OCI-LY3 (cell line): ENCODE data around the gene NSD1.

ENCODE experiments used
- H2AFZ ChIP-seq: fragments of 200-600, 300-600 bp; shearing (Covaris generic); 2 replicates; pipeline ENCODE4 v1.6.0; 2014; ENCODE audit warnings: antibody characterized with exemption, low read depth, low read length
- H3K27ac ChIP-seq: fragments of 200-600, 300-600 bp; sonication (generic); 2 replicates; pipeline ENCODE4 v1.5.1; 2014; ENCODE audit warnings: mild to moderate bottlenecking, low read length, moderate library complexity, mixed read lengths
- H3K27me3 ChIP-seq: fragments of 200-600, 300-600 bp; sonication (generic); 2 replicates; pipeline ENCODE4 v1.6.1; 2014; ENCODE audit warnings: low read depth, low read length, mixed read lengths
- H3K36me3 ChIP-seq: fragments of 200-600, 300-600 bp; sonication (generic); replicated peaks from 2 replicates; pipeline ENCODE3; 2014; ENCODE audit warnings: low read depth, low read length, mixed read lengths
- H3K4me1 ChIP-seq: fragments of 300-600, 200-600 bp; sonication (generic); 2 replicates; pipeline ENCODE4 v1.6.1; 2014; ENCODE audit warnings: low read length, mixed read lengths
- H3K4me2 ChIP-seq: fragments of 200-600, 300-600 bp; sonication (generic); 2 replicates; pipeline ENCODE4 v1.6.1; 2014; ENCODE audit warnings: low read length, mixed read lengths
- H3K4me3 ChIP-seq: fragments of 300-600, 200-600 bp; sonication (generic); 2 replicates; pipeline ENCODE4 v1.5.1; 2014; ENCODE audit warnings: antibody characterized with exemption, mild to moderate bottlenecking, low read length, moderate library complexity
- H3K79me2 ChIP-seq: fragments of 300-600, 200-600 bp; shearing (Covaris generic); 2 replicates; pipeline ENCODE4 v1.6.1; 2014; ENCODE audit warnings: mild to moderate bottlenecking, low read length, mixed read lengths
- H3K9ac ChIP-seq: fragments of 300-600, 200-600 bp; shearing (Covaris generic); 2 replicates; pipeline ENCODE4 v1.6.0; 2014; ENCODE audit warnings: mild to moderate bottlenecking, low read length, moderate library complexity
- H3K9me3 ChIP-seq: fragments of 200-600, 300-600 bp; shearing (Covaris generic); 2 replicates; pipeline ENCODE4 v1.6.1; 2014; ENCODE audit warnings: low read length, mixed read lengths; ENCODE audit not compliant: insufficient read depth
- H4K20me1 ChIP-seq: fragments of 200-600, 300-600 bp; sonication (generic); 2 replicates; pipeline ENCODE4 v1.6.1; 2016; ENCODE audit warnings: low read length, mixed read lengths; ENCODE audit not compliant: insufficient read depth
- EZH2phosphoT487 ChIP-seq: fragments of 200-600 bp; shearing (Covaris generic); IDR thresholded peaks from 2 replicates; pipeline ENCODE4 v1.6.1; 2018; ENCODE audit warnings: antibody characterized with exemption, mixed run types, low read depth
- TF ChIP-seq, protein P1 (sequence below): fragments of 200-600, 300-600 bp; sonication (generic); IDR thresholded peaks from 2 replicates; pipeline ENCODE4 v1.5.1; 2014; ENCODE audit warnings: antibody characterized with exemption, low read length, low read depth

NSD1 gene

DNA sequence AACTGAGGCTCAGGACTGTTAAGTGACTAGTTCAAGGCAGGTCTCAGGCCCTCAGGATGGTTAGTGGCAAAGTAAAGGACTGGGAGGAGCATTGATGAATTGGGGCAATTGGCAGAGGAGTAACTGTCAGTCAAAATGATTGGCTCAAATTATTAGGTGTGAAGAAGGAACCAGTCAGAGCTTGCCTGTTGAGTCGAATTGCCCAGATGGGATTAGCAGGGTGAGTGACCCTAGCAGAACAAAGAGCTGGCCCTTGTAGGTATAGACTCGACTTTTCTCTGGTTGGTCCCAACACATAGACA is 2.6 kb upstream of the NSD1 start:
- H3K27ac ChIP-seq = no peak overlapping the region
- no peak overlapping the region for H3K4me2 ChIP-seq
- H3K4me1 ChIP-seq = peaks cover 23% of the 10 kb centered on the region

DNA sequence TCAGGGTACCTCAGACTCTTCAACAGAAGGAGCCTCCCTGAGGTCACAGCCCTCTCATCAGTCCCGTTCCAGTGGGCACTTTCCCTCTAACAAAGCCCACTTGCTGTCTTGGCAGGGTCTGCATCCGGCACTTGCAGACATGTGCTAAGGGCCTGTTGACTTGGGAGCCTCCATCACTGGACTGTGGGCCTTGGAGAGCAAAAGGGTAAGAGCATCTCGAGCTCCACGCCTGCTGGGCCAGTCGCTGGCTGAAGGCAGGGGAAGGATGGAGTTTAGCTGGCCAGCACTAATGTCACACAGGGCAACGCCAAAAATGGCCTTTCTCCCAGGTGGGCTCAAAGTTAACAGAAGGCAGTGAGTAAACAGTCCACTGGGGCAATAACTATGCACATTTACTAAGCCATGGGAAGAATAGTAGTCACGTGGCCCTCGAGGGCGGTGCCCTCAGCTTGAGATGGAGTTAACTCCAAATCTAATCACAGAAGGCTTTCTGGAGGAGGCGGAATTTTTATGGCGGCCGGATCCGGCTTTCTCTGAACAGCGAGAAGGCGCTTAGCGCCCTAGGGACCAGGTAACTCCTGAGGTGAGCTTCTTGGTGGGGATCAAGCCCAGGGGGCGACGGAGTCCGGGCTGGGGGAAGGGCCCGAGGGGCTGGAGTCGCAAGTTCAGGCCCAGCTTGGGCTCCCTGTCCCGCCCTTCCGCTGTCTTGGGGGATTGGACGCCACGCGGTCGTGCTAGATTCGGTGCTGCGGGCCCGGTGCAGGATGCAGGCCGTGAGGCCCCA is 2.0 kb upstream of the NSD1 start:
- H2AFZ ChIP-seq = no peak overlapping the region
- H3K79me2 ChIP-seq = peaks cover 26% of the 10 kb centered on the region
- H3K27me3 ChIP-seq = no peaks in the 10 kb centered on the region
- H3K9ac ChIP-seq = no peak overlapping the region
- TF ChIP-seq EZH2phosphoT487 = no peak
- no peaks in the 10 kb centered on the region for H3K9me3 ChIP-seq
- H3K4me2 ChIP-seq = no peak overlapping the region
- peaks cover 23% of the 10 kb centered on the region for H3K4me1 ChIP-seq
- H3K27ac ChIP-seq = no peak overlapping the region
- no peaks in the 10 kb centered on the region for H4K20me1 ChIP-seq
- H3K4me3 ChIP-seq = no peak overlapping the region
- H3K36me3 ChIP-seq = peaks cover 17% of the 10 kb centered on the region

More for the DNA sequence above, 2.6 kb upstream of the NSD1 start:
- Histone ChIP-seq H4K20me1 (no peaks in the 10 kb centered on the region), H3K36me3 (peaks cover 11% of the 10 kb centered on the region), H3K27me3 (no peaks in the 10 kb centered on the region), H3K9me3 (no peaks in the 10 kb centered on the region), H3K9ac (no peak overlapping the region), H3K4me3 (no peak overlapping the region), H3K79me2 (peaks cover 20% of the 10 kb centered on the region), H2AFZ (no peak overlapping the region)
- no peak for TF ChIP-seq EZH2phosphoT487
- TF ChIP-seq, protein P1, sequence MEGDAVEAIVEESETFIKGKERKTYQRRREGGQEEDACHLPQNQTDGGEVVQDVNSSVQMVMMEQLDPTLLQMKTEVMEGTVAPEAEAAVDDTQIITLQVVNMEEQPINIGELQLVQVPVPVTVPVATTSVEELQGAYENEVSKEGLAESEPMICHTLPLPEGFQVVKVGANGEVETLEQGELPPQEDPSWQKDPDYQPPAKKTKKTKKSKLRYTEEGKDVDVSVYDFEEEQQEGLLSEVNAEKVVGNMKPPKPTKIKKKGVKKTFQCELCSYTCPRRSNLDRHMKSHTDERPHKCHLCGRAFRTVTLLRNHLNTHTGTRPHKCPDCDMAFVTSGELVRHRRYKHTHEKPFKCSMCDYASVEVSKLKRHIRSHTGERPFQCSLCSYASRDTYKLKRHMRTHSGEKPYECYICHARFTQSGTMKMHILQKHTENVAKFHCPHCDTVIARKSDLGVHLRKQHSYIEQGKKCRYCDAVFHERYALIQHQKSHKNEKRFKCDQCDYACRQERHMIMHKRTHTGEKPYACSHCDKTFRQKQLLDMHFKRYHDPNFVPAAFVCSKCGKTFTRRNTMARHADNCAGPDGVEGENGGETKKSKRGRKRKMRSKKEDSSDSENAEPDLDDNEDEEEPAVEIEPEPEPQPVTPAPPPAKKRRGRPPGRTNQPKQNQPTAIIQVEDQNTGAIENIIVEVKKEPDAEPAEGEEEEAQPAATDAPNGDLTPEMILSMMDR = no peak

DNA sequence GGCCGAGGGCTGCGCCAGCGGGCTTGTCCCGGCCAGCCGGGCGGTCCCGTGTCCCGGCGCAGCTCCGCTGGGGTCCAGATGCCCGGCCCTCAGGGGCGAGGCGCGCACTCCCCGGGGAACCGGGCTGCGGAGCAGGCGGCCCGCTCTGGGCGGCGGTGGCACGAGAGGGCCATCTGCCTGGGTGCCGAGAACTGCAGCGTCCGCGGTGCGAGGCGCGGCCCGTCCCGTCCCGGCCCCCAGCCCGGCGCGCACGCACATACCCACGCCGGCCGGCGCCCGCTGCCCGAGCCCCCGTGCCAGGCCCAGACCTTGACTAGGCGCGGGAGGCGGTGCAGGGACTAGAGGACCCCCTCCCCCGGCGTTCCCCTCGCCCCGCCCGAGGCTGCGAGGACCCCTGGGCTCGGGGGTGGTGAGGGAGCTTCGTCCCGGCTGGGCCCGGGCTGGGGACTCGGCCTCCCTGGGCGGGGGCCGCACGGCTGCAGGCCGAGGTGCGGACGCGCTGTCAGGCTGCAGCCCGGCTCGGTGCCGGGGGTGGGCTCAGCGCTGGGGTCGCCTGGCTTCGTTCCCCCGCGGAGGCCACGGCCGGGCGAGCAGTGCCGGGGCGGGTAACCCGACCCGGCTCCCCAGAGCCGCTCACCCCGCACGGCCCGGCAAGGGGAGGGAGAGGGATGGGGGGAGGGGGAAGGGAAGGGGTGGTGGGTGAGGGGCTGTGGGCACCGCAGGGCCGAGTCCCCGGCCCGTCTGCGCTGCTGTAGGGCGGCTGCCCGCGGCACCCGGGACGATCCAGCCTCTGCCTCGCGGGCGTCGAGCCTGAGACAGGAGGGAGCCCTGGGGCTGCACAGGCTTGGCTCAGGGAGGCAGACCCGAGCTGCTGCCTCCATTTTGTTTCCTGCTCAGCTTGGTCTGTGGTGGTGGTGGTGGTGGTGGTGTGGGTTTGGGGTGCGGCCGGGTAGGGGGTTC is 1.2 kb upstream of the NSD1 start:
- H4K20me1 ChIP-seq = no peaks in the 10 kb centered on the region
- H3K9me3 ChIP-seq = no peaks in the 10 kb centered on the region
- H3K27ac ChIP-seq = peak overlapping the region; percentile 68
- H3K79me2 ChIP-seq = peaks cover 35% of the 10 kb centered on the region
- H3K4me1 ChIP-seq = peaks cover 29% of the 10 kb centered on the region
- peak overlapping the region; percentile 13; the same call in 1 of the 2 replicates for H2AFZ ChIP-seq
- no peak for TF ChIP-seq EZH2phosphoT487
- H3K4me2 ChIP-seq = peak overlapping the region; percentile 78
- peak overlapping the region; percentile 77 for H3K4me3 ChIP-seq
- peaks cover 25% of the 10 kb centered on the region for H3K36me3 ChIP-seq
- no peaks in the 10 kb centered on the region for H3K27me3 ChIP-seq
- H3K9ac ChIP-seq = peak overlapping the region; percentile 85

DNA sequence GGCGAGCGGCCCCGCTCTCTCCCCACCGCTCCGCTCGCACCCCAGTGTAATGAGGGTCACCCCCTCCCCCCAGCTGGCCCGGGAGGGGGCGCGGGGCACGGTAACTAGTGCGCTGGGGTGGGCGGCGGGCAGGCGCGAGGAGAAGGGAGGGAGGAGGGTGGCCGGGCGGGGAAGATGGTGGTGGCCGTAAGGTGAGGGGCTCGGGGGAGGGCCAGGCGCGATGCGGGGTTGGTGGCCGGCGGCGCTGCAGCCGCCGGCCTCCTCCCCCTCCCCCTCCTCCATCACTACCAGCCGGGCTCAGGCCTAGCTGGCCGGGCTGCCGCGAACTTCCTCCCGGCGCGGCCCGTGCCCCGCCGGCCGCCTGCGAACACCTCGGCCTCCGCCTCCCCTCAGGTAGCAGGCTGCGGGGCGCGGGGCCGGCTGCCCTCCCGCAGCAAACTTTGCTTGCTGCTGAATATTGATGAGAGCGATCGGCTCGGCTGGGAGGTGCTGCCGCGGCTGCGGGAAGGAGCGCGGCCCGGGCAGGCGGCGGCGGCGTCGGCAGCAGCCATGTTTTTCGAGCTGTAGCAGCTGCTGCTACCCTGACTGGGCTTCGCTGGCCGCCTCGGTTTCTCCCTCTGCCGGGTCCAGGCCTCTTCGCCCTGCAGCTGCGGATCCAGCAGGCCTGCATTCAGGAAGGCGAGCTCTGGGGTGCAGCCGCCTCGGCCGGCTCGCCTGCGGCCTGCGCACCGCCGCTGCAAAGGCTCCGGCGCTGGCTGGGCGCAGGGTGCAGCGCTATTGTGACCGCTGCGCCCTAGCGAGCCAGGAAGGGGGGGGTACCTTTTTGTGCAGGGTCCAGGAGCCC is 502 bp downstream of the NSD1 start:
- no peak for TF ChIP-seq EZH2phosphoT487
- TF ChIP-seq, protein P1 = no peak
- Histone ChIP-seq H3K36me3 (peaks cover 33% of the 10 kb centered on the region), H3K79me2 (peaks cover 51% of the 10 kb centered on the region)

More for the DNA sequence above, 502 bp downstream of the NSD1 start:
- H3K9me3 ChIP-seq = no peaks in the 10 kb centered on the region
- 0 out of 2 replicates have a peak, but pooled peaks cover under 1% of the 10 kb centered on the region for H4K20me1 ChIP-seq
- peak overlapping the region; percentile 97 for H3K4me2 ChIP-seq
- H3K27ac ChIP-seq = peak overlapping the region; percentile 76
- H3K4me3 ChIP-seq = peak overlapping the region; percentile 93
- H3K4me1 ChIP-seq = peaks cover 29% of the 10 kb centered on the region
- H3K9ac ChIP-seq = peak overlapping the region; percentile 93
- no peak overlapping the region for H2AFZ ChIP-seq
- no peaks in the 10 kb centered on the region for H3K27me3 ChIP-seq
